GM21529 (cell line): ENCODE measurements around the gene BFSP1.
A peak's percentile ranks its signal among the peaks of the same experiment; 100 is the strongest.

Source experiments
- ATAC-seq: cut with Tn5 transposase; IDR thresholded peaks from one replicate; pipeline ENCODE4 v1.9.1; 2021; ENCODE audit not compliant: unreplicated experiment

The BFSP1 gene

GRCh38 chr20:17558154-17558940, 27.2 kb upstream of the BFSP1 start:
- ATAC-seq, result no peak

- no peak for ATAC-seq
These were observed 26.5 kb upstream of the BFSP1 start for GRCh38 chr20:17557675-17558006.

- no peak for ATAC-seq
These were observed 25.9 kb upstream of the BFSP1 start for GRCh38 chr20:17556837-17557674.

- ATAC-seq, result no peak
These were observed 23.9 kb upstream of the BFSP1 start for GRCh38 chr20:17555106-17555505.

- no peak for ATAC-seq
These were observed 18.0 kb upstream of the BFSP1 start for GRCh38 chr20:17549131-17549530.

- ATAC-seq, result no peak
These were observed 13.9 kb upstream of the BFSP1 start for GRCh38 chr20:17545127-17545526.

- no peak for ATAC-seq
These were observed 12.5 kb upstream of the BFSP1 start for GRCh38 chr20:17543531-17544131.

- no peak for ATAC-seq
These were observed 11.8 kb upstream of the BFSP1 start for GRCh38 chr20:17542993-17543412.

- ATAC-seq, result no peak
These were observed 11.3 kb upstream of the BFSP1 start for GRCh38 chr20:17542481-17542880.

GRCh38 chr20:17541996-17542395, 10.8 kb upstream of the BFSP1 start:
- ATAC-seq, result no peak

- ATAC-seq, result no peak
These were observed 10.4 kb upstream of the BFSP1 start for GRCh38 chr20:17541596-17541995.

GRCh38 chr20:17538517-17539170, 7.5 kb upstream of the BFSP1 start:
- ATAC-seq, result peak; percentile 80

- no peak for ATAC-seq
These were observed 6.8 kb upstream of the BFSP1 start for GRCh38 chr20:17537959-17538358.

- ATAC-seq, result peak; percentile 91
These were observed 5.8 kb upstream of the BFSP1 start for GRCh38 chr20:17536944-17537444.

- ATAC-seq, result no peak
These were observed 2.9 kb upstream of the BFSP1 start for GRCh38 chr20:17534077-17534476.

- ATAC-seq, result no peak
These were observed 2.2 kb upstream of the BFSP1 start for GRCh38 chr20:17533396-17533795.

- no peak for ATAC-seq
These were observed 466 bp upstream of the BFSP1 start for GRCh38 chr20:17531665-17532025.

GRCh38 chr20:17530153-17530552, 1.0 kb downstream of the BFSP1 start:
- no peak for ATAC-seq

- ATAC-seq, result no peak
These were observed 1.6 kb downstream of the BFSP1 start for GRCh38 chr20:17529586-17529985.

GRCh38 chr20:17525650-17526049, 5.5 kb downstream of the BFSP1 start:
- ATAC-seq, result no peak

- no peak for ATAC-seq
These were observed 6.0 kb downstream of the BFSP1 start for GRCh38 chr20:17525132-17525531.
